K562 (cell line): ENCODE results near the gene LBHD2. TPM values are rescaled to one million over a fixed set of nuclear protein-coding genes. Genes with fewer than 3 reads are reported as not detected.
A peak's percentile ranks its signal among the peaks of the same experiment; 100 is the strongest.

Source experiments
- COPS2 ChIP-seq: fragments of 450-650 bp; conservative IDR thresholded peaks from 2 replicates; pipeline ENCODE4 v1.6.1; 2016; ENCODE audit warnings: mild to moderate bottlenecking, moderate library complexity
- CTBP1 ChIP-seq: fragments of 450-650 bp; IDR thresholded peaks from 2 replicates; pipeline ENCODE4 v1.6.1; 2016; ENCODE audit warnings: borderline replicate concordance
- NCOA1 ChIP-seq: fragments of 450-650 bp; IDR thresholded peaks from 2 replicates; pipeline ENCODE4 v1.6.1; 2016; ENCODE audit warnings: low read depth
- NFIC ChIP-seq: fragments of 450-650 bp; IDR thresholded peaks from 2 replicates; pipeline ENCODE4 v1.6.1; 2017; ENCODE audit warnings: mild to moderate bottlenecking, inconsistent platforms
- POLR2H ChIP-seq: IDR thresholded peaks from 2 replicates; pipeline ENCODE4 v1.6.1; 2016; ENCODE audit warnings: missing genetic modification characterization, low read depth, mild to moderate bottlenecking, control low read depth, missing compliant biosample characterization, moderate library complexity
- RBBP5 ChIP-seq: fragments of 200-600 bp; sonication (generic); IDR thresholded peaks from 2 replicates; pipeline ENCODE4 v1.6.1; 2012; ENCODE audit warnings: borderline replicate concordance, mild to moderate bottlenecking, low read length, control low read depth, inconsistent platforms; ENCODE audit not compliant: insufficient read depth, poor library complexity, severe bottlenecking
- RREB1 ChIP-seq: fragments of 250-450 bp; sonication (Bioruptor Pico); IDR thresholded peaks from 2 replicates; pipeline ENCODE4 v1.4.0; 2020
- TAF1 ChIP-seq: IDR thresholded peaks from 2 replicates; pipeline ENCODE4 v1.6.1; 2011; ENCODE audit warnings: mild to moderate bottlenecking, low read length, moderate library complexity; ENCODE audit not compliant: insufficient read depth, control insufficient read depth, severe bottlenecking; ENCODE audit errors: extremely low read depth
- ZBTB17 ChIP-seq: fragments of 450-650 bp; formaldehyde crosslinking; IDR thresholded peaks from 2 replicates; pipeline ENCODE4 v1.4.0; 2020; ENCODE audit warnings: mild to moderate bottlenecking
- ZBTB9 ChIP-seq: fragments of 450-650 bp; formaldehyde crosslinking; IDR thresholded peaks from 2 replicates; pipeline ENCODE4 v1.4.0; 2020; ENCODE audit warnings: mild to moderate bottlenecking, moderate library complexity
- ZNF766 ChIP-seq: fragments of 200-800 bp; sonication (Bioruptor generic); conservative IDR thresholded peaks from 2 replicates; pipeline ENCODE4 v1.6.1; 2016; ENCODE audit warnings: missing genetic modification characterization, missing compliant biosample characterization
- polyA plus RNA-seq, 8 experiments: library from polyadenylated mRNA; depleted of rRNA in 4 of 8; stranded (reverse) in 5 of 8; unstranded in 3 of 8; fragments of >200 nt; fragmentation: Nextera tagmentation in 2 of 8; fragmentation: Illumina TruSeq in 1 of 8; extraction: Ambion mirVana in 2 of 8; extraction: Trizol in 1 of 8; gene quantifications; 2 replicates each; pipeline versions ENCODE4 v1.2.1 to v1.2.3, GENCODE V29; 2011 to 2014; ENCODE audit warnings: inconsistent platforms in 1 of 8, missing spikeins in 1 of 8
- total RNA-seq, 7 experiments: library from RNA; depleted of rRNA in 6 of 7; stranded (reverse); fragments of >200 nt in 6 of 7; fragmentation: Illumina TruSeq in 2 of 7; extraction: Trizol in 2 of 7; gene quantifications; 2 replicates each; pipeline versions ENCODE4 v1.2.1 to v1.2.3, GENCODE V29; 2011 to 2021; ENCODE audit warnings: low replicate concordance in 1 of 7

Gene LBHD2
- total and polyA plus RNA-seq, 9 of the 15 experiments (the other 6 are each of a cell fraction or from before 2014, with no cell fraction given): not detected

DNA sequence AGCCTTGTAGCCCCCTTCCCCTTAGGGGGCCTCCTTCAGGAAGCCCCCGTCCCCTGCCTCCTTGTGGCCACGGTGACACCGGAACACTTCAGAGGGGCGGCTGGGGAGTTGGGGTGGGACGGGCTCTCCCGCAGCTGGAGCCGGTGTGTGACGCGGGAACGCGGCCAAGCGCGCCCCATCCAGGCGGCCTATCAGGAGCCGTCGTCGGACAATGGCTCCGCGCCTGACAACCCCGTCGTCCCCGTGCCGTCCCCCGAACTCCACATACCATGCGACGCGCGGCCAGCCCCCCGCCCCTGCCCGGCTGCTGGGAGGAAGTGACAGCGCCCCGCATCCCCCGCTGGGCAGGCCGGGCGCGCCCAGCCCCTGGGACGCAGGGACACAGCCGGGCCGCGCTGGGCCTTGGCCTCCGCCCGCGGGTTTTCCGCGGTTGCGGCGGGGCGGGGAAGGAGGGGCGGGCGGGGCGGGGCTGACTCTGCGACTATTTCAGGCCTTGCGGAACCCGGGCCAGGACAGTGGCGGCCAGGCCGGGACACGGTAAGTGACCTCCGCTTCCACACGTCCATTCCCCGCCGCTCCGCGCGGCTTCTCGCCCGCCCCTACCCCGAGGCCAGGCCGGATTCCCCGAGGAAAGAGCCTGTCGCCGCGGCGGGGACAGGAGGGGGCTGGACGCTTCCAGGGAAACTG lies 39.1 kb downstream of the LBHD2 start, which contains the start of gene TNFAIP2 (continued):
- 0 out of 2 replicates have a peak, but pooled peaks have one; percentile 30 for TF ChIP-seq RREB1 (CRISPR knock-in tag)
- peak; percentile 16 for TF ChIP-seq RBBP5
- TF ChIP-seq NFIC: peak; percentile 48
- peak; percentile 49; the same call in 1 of the 2 replicates for TF ChIP-seq ZBTB17 (CRISPR knock-in tag)
- 0 out of 2 replicates have a peak, but pooled peaks have one; percentile 10 for TF ChIP-seq NCOA1
- peak; percentile 15 for TF ChIP-seq TAF1
- no peak for TF ChIP-seq COPS2
- peak; percentile 30; the same call in 1 of the 2 replicates for TF ChIP-seq ZBTB9
- peak; percentile 66 for TF ChIP-seq POLR2H
- TF ChIP-seq ZNF766 (CRISPR knock-in tag): peak; percentile 68; the same call in 1 of the 2 replicates
- 0 out of 2 replicates have a peak, but pooled peaks have one; percentile 29 for TF ChIP-seq CTBP1
